ENCODE results near the gene VTI1A. TPM values are rescaled to one million over a fixed set of nuclear protein-coding genes. Genes with fewer than 3 reads are reported as not detected.
A peak's percentile ranks its signal among the peaks of the same experiment; 100 is the strongest.

The VTI1A gene
- total and polyA plus RNA-seq, 2 experiments from 2014 or later, result 20.4 to 39.8 TPM

- WGBS (ENCODE audit: low lambda C conversion rate, missing lambda C conversion rate), result 86% methylated on average over 8 of the region's 8 CpGs
- Histone ChIP-seq H3K4me3 (no peak overlapping the region), H3K9me3 (ENCODE audit: low read depth) (no peaks in the 10 kb centered on the region), H4K20me1 (ENCODE audit: insufficient read depth, poor library complexity, severe bottlenecking) (no peaks in the 10 kb centered on the region), H3K27me3 (no peaks in the 10 kb centered on the region), H3K36me3 (replicated peaks; ENCODE audit: insufficient read depth, low read depth) (no peaks in the 10 kb centered on the region), H3K4me1 (ENCODE audit: insufficient read depth) (peaks cover 20% of the 10 kb centered on the region), H3K27ac (no peak overlapping the region), H3K79me2 (no peaks in the 10 kb centered on the region), H2AFZ (no peak overlapping the region), H3K9me2 (replicated peaks; ENCODE audit: insufficient read depth) (no peaks in the 10 kb centered on the region), H3K4me2 (no peak overlapping the region)
- DNase-seq (ENCODE audit: low spot score), result no peak
- no peak for TF ChIP-seq EZH2 (IDR thresholded peaks at IDR 0.05; ENCODE audit: borderline replicate concordance)
- no peak for TF ChIP-seq CTCF (IDR thresholded peaks at IDR 0.05; ENCODE audit: poor library complexity)
- TF ChIP-seq EZH2phosphoT487 (IDR thresholded peaks at IDR 0.05; ENCODE audit: low read depth, severe bottlenecking, unreplicated experiment), result no peak
These were observed 360.0 kb downstream of the VTI1A start for GRCh38 chr10:112807013-112807412.

GRCh38 chr10:112809736-112810135, 362.7 kb downstream of the VTI1A start:
- no peak for TF ChIP-seq CTCF (IDR thresholded peaks at IDR 0.05; ENCODE audit: poor library complexity)
- no peak for TF ChIP-seq EZH2phosphoT487 (IDR thresholded peaks at IDR 0.05; ENCODE audit: low read depth, severe bottlenecking, unreplicated experiment)
- no peak for TF ChIP-seq EZH2 (IDR thresholded peaks at IDR 0.05; ENCODE audit: borderline replicate concordance)
- peaks cover 24% of the 10 kb centered on the region for H3K4me1 ChIP-seq (ENCODE audit: insufficient read depth)
- H2AFZ ChIP-seq, result no peak overlapping the region
- no peak for DNase-seq (ENCODE audit: low spot score)
- no peak overlapping the region for H3K4me3 ChIP-seq
- no peaks in the 10 kb centered on the region for H3K9me3 ChIP-seq (ENCODE audit: low read depth)
- H3K79me2 ChIP-seq, result no peaks in the 10 kb centered on the region
- no peaks in the 10 kb centered on the region for H3K27me3 ChIP-seq
- H3K27ac ChIP-seq, result no peak overlapping the region
- no peaks in the 10 kb centered on the region for H3K9me2 ChIP-seq (replicated peaks; ENCODE audit: insufficient read depth)
- no peak overlapping the region for H3K4me2 ChIP-seq
- no peaks in the 10 kb centered on the region for H4K20me1 ChIP-seq (ENCODE audit: insufficient read depth, poor library complexity, severe bottlenecking)
- no peaks in the 10 kb centered on the region for H3K36me3 ChIP-seq (replicated peaks; ENCODE audit: insufficient read depth, low read depth)
- WGBS (ENCODE audit: low lambda C conversion rate, missing lambda C conversion rate), result 84% methylated on average over 4 of the region's 4 CpGs

- H2AFZ ChIP-seq, result no peak overlapping the region
- peaks cover 24% of the 10 kb centered on the region for H3K4me1 ChIP-seq (ENCODE audit: insufficient read depth)
- H3K4me3 ChIP-seq, result no peak overlapping the region
- H3K9me3 ChIP-seq (ENCODE audit: low read depth), result no peaks in the 10 kb centered on the region
- no peaks in the 10 kb centered on the region for H3K79me2 ChIP-seq
- no peak overlapping the region for H3K4me2 ChIP-seq
- H3K36me3 ChIP-seq (replicated peaks; ENCODE audit: insufficient read depth, low read depth), result no peaks in the 10 kb centered on the region
- DNase-seq (ENCODE audit: low spot score), result peak; percentile 31
- 69% methylated on average over 10 of the region's 10 CpGs for WGBS (ENCODE audit: low lambda C conversion rate, missing lambda C conversion rate)
- H3K27me3 ChIP-seq, result no peaks in the 10 kb centered on the region
- H3K9me2 ChIP-seq (replicated peaks; ENCODE audit: insufficient read depth), result no peaks in the 10 kb centered on the region
- H4K20me1 ChIP-seq (ENCODE audit: insufficient read depth, poor library complexity, severe bottlenecking), result no peaks in the 10 kb centered on the region
- H3K27ac ChIP-seq, result peak overlapping the region; percentile 42
- no peak for TF ChIP-seq EZH2phosphoT487 (IDR thresholded peaks at IDR 0.05; ENCODE audit: low read depth, severe bottlenecking, unreplicated experiment)
- no peak for TF ChIP-seq EZH2 (IDR thresholded peaks at IDR 0.05; ENCODE audit: borderline replicate concordance)
- TF ChIP-seq CTCF (IDR thresholded peaks at IDR 0.05; ENCODE audit: poor library complexity), result no peak
These were observed 363.7 kb downstream of the VTI1A start for GRCh38 chr10:112810711-112811151.
